Bone marrow (tissue), 2 donors: ENCODE measurements around the gene MRPL28.
"Not testable (repeated sequence)": the region's sequence is repeated elsewhere in the genome, so short reads cannot be mapped to it uniquely, and the experiment has no call there.

Experiments
- DNase-seq, 2 donors: peaks; one replicate each; lab custom pipeline; 2025; lab: John Stamatoyannopoulos, UW

The MRPL28 gene

DNA sequence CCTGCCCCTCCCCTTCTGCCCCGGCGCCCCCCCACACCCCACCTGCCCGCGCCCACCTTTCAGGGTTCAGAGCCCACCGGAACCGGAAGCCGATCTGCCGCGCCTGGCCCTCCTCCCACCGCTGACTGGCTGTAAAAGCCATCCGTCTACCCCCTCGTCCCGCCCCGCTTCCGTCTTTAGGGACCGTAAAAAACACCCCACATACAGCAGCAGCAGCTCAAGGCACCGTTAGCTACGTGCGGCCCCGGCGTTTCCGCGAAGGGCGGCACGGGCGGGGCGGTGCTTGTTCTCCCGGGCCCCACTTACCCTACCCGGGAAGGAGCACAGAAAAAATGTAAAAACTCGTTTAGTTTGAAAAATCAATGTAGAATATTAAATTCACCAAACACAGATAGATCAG lies at the start of gene MRPL28:
TSS of gene MRPL28 (minus strand) at position 96 of the 400 bp plus-strand sequence. CDS start 320 bp downstream, outside the sequence.
- DNase-seq = peak; percentile 65 to 90

DNA sequence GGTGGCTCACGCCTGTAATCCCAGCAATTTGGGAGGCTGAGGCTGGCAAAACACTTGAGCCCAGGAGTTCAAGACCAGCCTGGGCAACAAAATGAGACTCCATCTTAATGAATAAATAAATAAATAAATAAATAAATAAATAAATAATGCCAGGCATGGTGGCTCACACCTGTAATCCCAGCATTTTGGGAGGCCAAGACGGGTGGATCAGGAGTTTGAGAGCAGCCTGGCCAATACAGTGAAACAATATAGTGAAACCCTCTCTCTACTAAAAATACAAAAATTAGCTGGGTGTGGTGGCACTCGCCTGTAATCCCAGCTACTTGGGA lies 44.8 kb upstream of the MRPL28 start:
- DNase-seq = not testable (repeated sequence)

DNA sequence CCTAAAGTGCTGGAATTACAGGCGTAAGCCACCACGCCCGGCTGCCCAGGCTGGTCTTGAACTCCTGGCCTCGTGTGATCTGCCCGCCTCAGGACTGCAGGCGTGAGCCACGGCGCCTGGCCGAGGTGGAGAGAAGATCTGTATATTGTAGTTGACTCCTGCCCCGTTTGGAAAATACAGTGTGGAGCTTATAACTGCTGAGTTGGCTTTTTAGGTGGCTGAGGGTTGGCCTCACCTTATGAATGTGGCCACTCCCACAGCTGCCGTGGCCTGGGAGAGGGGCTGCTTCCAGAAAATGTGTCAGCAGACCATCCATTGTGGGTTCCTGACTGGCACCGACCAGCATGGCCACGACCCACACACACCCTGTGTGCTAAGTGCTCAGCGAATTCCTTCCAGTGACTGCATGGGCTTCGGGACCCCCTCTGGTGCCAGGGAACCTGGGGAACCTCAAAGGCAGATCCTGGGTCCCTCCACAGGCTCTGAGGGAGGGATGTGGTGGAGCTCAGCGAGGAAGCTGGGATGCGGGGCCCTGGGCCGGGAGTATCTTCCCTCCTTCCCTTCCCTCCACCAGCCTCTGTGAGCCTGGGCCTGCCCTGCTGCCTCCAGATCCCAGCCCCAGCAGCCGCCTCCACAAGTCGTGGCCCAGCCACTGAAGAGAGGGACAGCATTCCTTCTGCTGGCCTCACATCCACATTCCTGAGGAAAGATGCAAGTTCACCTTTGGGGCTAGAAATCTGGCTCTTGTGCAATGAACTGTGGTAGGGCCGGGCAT lies 44.2 kb upstream of the MRPL28 start:
- no peak for DNase-seq

DNA sequence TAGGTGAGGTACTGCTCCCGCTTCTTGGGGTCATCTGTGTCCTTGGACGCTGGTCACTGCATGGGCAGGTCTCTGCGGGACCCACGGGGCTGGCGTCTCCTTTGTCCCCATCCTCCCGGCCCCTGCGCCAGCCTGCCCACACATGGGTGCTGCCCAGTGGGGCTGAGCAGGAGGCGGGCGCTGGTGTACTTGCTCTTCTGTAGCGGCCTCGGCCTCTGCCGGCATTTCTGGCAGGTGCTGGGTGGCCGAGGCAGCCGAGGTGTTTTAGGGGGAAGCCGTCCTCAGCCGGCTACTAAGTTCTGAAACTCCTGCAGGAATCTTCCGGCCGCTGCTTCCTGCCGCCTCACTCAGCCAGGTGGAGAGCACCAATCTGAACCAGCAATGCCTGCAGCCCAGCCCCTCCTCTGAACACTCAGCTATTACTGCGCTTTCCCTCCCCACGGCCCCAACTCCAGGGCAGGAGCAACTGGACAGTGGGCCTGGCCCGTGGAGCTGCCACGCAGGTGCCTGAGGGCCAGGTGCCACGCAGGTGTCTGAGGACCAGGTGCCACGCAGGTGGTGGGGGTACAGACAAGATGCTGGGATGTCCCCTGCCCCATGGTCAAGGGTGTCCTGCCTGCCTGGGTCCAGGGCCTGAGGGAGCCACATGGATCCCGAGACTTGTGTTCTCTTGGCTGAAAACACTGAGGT lies 41.4 kb upstream of the MRPL28 start:
- DNase-seq = no peak

DNA sequence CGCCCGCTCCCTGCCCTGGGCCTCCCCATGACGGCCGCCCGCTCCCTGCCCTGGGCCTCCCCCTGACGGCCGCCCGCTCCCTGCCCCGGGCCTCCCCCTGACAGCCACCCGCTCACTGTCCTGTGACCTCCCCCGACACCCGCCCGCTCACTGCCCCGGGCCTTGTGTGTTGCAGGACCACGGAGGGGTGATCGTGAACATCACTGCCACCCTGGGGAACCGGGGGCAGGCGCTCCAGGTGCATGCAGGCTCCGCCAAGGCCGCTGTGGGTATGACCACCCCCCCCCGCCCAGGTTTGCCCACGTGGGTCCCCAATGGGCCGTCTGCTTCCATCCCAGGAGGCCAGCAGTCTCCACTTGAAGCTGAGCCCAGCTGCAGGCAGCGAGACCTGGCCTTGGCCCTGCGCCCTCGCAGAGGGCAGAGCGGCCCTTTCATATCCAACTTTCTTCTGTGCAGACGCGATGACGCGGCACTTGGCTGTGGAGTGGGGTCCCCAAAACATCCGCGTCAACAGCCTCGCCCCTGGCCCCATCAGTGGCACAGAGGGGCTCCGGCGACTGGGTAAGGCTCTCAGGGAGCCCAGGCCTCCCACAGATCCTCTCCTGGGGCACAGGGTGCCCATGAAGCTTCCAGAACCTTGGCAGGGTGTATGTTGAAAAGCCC lies 40.3 kb upstream of the MRPL28 start:
- DNase-seq = no peak

DNA sequence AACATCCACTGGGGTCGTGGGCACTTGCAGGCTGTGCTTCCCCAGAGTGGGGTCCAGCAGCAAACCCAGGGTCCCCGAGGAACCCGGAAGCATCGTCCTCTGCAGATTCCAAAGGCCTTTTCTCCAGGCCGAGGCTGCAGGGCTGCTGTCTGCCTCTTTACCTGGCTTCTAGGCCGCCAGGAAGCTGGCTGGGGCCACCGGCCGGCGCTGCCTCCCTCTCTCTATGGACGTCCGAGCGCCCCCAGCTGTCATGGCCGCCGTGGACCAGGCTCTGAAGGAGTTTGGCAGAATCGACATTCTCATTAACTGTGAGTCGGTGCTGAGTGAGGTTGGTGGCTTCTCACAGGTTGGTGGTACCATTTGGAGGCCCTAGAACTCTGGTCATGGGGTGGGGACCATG lies 36.9 kb upstream of the MRPL28 start:
- no peak for DNase-seq

DNA sequence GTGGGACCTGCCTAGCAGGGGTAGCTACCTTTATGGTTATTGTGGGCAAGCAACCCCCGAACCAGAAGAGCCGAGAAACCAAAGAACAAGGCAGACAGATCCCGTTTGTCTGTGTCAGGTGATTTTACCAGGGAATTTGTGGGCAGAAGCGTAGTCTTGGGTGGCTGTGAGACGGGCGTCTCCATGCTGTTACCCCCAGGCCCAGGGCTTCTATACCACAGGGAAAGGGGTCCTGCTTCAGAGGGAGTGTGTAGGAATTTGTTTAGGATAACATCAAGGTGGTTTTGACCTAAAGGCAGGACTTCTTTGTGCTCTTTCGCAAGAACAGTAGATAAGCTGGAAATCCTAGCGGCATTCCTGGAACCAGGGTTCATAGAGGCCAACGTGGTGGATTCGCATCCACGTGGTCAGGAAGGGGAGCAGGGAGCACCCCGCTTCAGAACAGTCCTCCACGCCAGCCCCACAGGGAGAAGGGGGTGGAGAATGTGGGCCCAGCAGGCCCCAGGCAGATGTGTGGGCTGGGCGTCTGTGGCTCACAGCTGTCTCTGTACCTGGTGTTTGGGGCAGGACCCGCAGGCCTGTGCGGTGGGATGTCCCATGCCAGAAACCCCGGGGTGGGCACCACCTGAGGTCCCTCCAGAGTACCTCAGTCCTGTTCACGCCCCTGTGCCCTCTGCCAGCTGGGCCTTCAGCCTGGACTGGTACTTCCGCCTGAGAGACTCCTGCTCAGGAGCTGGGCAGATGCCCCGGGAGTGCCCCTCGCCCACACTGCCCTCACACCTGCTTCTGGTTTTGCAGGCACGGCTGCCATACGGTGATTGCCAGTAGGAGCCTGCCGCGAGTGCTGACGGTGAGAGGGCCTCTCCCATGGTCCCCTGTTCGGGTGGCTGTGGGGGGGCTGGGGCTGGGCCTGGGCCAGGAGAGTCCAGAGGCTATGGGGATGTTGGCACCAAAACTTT lies 35.5 kb upstream of the MRPL28 start:
- no peak for DNase-seq

DNA sequence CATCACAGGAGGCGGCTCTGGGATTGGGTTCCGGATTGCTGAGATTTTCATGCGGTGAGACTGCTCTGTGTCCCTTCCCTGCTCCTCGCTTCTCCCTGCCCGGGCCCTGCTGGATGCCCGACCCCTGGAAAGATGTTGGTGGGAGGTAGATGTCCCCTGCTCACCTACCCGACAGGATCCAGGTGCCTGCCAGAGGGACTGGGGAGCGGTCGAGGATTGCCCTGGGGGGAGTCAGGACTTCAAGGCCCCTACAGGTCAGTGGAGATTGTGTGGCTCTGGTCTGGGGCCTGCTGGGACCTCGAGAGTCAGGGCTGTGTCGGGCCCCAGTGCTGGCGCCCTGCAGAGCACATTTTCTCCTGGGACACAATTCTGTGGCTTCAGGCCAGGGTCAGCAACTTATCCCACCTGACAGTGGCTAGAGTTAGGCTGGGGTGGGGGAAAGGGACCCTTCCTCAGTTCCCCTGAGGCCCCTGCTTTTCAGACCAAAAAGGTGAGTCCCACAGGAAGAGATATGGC lies 34.7 kb upstream of the MRPL28 start:
- no peak for DNase-seq

DNA sequence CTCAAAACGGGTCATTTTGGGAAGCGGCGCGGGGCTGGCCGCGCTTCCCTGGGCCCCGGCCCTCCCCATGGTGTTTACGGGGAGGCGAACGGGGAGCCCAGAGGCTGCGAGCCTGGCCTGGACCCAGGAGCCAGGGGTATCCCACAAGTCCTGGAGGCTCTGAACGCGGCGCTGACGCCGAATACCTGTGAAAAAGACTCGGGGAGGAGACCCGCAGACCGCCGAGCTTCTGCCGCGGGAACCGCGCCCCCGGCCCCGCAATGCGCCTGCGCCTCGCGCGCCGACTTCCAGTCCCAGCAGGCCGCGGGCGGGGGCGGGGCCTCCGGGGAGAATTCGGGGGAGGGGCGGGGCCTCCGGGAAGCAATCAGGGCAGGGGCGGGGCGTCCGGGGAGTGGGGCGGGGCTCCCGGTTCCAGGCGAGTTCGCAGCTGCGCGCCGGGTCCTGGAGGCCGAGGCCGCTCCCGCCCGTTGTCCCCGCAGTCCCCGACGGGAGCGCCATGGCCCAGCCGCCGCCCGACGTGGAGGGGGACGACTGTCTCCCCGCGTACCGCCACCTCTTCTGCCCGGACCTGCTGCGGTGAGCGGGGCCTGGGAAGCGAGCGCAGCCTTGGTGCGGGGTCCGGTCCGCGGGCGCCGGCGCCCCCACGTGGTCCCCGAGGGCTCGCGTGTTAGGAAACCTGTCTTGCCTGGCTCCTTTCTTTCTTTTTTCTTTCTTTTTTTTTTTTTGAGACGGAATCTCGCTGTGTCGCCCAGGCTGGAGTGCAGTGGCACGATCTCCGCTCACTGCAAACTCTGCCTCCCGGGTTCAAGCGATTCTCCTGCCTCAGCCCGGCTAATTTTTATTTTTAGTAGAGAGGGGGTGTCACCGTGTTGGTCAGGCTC lies 31.4 kb upstream of the MRPL28 start, which contains the start of gene DECR2:
TSS of gene DECR2 (plus strand) at position 418 of the 881 bp plus-strand sequence. CDS start at position 497, 79 bp downstream.
- peak; percentile 89 to 96 for DNase-seq

DNA sequence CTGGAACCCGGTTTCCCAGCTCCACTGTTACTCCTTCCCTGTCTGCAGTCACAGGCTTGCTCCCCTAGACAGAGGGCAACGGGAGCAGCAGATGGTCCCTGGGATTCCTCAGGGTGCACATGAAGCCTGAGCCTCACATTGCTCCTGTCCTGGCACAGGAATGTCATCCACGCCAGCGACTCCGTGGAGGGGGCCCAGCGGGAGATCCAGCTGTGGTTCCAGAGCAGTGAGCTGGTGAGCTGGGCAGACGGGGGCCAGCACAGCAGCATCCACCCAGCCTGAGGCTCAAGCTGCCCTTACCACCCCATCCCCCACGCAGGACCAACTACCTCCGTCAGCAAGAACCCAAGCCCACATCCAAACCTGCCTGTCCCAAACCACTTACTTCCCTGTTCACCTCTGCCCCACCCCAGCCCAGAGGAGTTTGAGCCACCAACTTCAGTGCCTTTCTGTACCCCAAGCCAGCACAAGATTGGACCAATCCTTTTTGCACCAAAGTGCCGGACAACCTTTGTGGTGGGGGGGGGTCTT lies 29.8 kb upstream of the MRPL28 start:
- no peak for DNase-seq

DNA sequence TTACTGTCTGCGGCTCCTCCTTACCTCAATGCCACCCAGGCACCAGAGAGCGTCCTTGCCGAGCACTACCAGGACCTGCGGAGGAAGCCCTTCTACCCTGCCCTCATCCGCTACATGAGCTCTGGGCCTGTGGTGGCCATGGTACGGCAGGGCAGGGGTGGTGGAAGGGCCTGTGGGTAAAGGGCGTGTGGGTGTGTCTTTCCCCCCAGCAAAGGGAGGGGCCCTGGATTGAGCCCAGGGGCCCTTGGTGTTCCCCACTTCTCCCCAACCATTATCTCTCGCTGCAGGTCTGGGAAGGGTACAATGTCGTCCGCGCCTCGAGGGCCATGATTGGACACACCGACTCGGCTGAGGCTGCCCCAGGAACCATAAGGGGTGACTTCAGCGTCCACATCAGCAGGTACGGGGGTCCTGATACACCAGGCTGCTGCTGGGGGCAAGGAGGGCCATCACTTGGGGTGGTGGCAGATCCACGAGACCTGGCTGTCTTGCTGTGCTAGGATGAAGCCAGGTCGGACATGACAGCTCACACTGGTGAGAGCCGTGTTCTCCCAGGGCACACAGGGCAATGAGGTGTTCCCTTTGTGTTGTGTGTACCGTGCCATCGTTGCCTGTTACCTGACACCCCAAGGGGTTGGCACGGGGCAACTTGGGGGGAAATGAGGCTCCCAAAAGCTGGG lies 29.1 kb upstream of the MRPL28 start:
- DNase-seq = no peak

DNA sequence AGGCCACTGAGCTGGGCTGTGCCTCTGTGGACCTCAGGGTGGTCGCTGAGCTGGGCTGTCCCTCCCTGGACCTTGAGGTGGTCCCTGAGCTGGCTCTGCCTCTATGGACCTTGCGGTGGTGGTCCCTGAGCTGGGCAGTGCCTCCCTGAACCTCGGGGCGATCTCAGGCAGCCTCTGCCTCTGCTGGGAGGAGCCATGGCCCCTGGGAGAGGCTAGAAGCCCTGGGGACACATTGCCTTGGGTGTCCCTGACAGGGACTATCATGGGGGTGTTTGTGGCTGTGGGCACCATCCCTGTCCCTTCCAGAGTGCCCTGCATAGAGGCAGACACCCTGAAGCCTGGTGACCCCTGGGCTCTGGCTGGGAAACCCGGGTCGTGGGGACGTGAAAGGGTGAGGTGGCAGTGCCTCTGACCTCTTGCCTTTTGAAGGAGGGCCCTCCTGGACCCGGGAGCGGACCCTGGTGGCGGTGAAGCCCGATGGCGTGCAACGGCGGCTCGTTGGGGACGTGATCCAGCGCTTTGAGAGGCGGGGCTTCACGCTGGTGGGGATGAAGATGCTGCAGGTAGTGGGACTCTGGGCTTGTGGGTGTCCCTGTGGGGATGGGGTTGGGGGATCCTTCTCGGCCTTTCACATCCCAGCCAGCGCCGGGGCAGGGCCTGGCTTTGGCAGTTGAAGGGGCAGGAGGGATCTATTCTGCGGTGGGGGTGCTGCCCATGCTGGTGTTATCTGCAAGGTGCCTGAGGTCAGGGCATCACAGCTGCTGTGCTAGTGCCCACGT lies 28.4 kb upstream of the MRPL28 start:
- no peak for DNase-seq

DNA sequence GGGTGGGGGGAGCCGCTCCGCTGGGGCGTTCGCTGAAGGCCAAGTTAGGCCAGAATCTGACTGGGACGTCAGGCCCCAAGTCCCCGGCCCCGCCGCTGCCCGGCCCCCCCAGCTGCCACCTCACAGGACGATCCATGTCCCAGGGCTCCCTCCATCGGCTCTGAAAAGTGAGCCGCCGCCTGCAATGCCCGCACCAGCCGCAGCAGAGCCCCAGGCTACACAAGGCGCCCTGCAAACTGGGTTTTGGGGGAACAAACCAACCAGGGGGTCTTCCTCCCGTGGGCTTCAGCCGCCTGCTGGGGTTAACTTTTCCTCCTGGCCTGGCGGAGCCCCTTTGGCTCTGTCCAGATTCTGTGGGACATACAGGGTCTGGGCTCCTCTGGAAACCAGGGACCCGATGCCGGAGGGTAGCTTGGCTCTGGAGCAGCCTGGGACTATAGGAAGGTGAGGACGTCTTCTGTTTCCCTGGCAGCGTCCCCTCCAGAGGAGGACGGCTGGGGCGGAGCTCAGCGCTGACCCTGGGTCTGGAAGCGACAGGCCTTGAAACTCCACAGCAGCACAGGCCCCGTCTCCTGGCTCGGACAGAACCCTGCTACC lies 27.5 kb upstream of the MRPL28 start:
- DNase-seq = no peak

DNA sequence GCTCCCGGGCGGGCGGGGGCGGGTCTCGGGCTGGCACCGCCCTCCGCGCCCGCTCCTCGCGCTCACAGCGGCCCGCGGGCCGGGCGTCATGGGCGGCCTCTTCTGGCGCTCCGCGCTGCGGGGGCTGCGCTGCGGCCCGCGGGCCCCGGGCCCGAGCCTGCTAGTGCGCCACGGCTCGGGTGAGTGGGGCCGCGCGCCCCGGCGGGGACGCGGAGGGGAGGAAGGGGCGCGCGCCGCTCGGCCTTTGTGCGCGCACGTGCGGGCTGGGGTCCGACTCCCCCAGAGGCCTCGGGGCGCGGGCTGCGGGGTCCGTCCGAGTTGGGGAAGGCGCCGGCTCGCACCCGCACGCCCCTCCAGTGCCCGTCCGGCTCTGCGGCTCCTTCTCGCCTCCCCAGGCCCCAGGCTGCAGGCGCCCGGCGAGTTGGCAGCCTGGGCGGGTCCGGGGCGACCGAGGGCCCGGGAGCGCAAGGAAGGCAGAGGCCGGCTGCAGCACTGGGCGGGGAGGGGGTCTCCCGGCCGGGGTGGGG lies 26.9 kb upstream of the MRPL28 start, which contains the start of gene NME4:
TSS of gene NME4 (plus strand) at position 65 of the 527 bp plus-strand sequence. CDS start at position 89, 24 bp downstream.
- DNase-seq = no peak

DNA sequence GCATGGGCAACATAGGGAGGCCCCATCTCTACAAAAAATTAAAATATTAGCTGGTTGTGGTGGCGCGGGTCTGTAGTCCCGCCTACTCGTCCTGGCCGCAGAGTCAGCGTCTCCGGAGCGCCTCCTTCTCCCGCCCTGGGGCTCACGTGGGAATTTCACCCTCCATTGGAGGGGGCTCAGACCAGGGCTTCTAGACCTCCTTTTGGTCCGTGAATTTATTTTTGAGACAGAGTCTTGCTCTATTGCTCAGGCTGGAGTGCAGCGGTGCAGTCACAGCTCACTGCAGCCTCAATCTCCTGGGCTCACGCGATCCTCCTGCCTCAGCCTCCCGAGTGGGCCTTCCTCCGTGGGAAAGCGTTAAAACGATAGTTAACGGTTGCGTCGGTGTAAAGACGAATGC lies 26.3 kb upstream of the MRPL28 start:
- DNase-seq = no peak

DNA sequence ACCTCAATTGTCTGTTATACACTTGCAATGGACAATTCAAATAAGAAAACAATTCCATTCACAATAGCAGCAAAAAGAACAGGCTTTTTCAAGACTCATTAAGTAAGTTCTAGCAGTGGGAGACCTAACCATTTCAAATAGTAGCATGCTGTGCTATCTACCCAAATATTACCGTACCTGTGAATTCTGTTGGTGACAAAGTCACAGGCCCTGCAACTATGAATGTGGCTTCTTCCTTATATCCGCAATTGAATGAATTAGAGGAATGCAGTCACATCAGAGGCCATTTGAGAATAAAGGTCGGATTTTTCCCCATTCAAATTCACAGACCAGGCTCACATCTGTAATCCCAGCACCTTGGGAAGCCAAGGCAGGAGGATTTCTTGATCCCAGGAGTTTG lies 25.9 kb upstream of the MRPL28 start:
- DNase-seq = no peak

DNA sequence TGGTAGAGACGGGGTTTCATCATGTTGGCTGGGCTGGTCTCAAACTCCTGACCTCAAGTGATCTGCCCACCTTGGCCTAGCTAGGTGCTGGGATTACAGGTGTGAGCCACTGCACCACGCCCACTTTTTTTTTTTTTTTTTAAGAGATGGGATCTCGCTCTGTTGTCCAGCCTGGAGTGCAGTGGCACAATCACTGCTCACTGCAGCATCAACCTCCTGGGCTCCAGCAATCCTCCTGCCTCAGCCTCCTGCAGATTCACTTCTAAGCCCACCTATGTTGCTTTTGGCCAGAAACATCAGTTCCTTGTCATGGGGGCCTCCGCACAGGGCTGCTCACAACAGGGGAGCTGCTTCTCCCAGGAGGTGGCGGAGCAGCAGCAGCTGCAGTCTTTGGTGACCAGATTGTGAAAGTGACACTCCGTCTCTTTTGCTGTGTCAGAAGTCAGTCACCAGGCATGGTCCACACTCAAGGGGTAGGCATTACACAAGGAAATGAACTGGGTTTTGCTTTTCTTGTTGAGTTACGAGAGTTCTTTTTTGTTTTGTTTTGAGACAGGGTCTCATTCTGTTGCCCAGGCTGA lies 22.2 kb upstream of the MRPL28 start:
- DNase-seq = peak in 1 of 2 donors; percentile 13

DNA sequence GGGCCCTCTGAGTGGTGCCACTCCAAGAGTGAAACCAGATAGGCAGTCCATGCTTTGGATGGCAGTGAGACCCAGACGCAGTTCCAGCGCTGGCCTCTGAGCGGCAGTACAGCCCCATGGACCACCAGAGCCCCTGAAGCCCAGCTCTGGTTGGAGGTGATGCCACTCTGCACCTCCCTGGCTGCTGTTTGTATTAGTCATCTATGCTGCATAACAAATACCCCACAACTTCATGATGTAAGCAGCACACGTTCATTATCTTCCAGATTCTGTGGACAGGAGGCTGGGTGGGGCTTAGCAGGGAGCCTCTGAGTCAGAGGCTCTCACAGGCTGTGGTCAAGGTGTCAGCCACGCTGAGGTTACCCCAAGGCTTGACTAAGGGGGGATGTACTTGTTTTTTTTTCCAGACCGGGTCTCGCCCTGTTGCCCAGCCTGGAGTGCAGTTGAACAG lies 21.6 kb upstream of the MRPL28 start:
- DNase-seq = peak; percentile 34 to 80
